ENCODE data around the gene HIPK1.
"Not testable (repeated sequence)": the region's sequence is repeated elsewhere in the genome, so short reads cannot be mapped to it uniquely, and the experiment has no call there.

The HIPK1 gene

GRCh38 chr1:113982949-113983348 is 53.8 kb downstream of the HIPK1 start:
- no peak for DNase-seq (ENCODE audit: low read depth in 2 of 2)

DNA sequence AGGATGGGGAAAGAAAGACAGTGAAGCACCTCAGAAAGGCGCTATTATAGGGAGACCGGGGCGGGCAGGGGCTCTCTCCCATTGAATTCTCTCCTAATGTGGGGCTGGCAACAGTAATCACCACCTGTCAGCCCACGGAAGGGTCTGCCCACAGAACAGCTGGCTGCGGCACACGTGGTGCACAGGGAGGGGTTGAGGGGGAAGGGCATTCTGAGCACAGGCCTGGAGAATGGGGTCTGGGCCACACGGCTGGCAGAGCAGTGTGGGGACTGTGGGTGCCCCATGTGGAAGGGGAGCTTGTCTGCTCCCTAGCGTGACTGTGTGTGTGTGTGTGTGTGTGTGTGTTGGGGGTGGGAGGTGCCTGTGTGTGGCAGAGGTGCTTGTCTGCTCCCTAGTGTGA is 54.3 kb downstream of the HIPK1 start:
- no peak for DNase-seq (ENCODE audit: low read depth in 2 of 2)

DNA sequence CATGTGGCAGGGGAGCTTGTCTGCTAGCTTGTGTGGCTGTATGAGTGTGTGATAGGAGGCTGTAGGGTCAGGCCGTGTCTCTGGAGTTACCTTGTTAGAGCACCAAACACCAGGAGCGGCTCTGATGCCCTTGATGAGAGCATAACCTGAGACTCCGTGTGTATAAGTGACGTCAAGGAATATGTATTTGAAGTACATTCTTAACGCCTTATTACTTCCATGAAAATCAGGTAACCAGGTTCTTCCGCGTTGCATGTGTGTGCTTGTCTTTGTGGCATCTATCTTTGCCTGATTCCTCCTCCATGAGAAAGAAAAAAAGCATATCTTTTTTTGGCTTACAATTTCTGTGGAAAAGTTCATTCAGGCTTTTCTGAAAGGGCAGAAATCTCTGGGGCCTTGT is 54.7 kb downstream of the HIPK1 start:
- no peak for DNase-seq (ENCODE audit: low read depth in 2 of 2)

DNA sequence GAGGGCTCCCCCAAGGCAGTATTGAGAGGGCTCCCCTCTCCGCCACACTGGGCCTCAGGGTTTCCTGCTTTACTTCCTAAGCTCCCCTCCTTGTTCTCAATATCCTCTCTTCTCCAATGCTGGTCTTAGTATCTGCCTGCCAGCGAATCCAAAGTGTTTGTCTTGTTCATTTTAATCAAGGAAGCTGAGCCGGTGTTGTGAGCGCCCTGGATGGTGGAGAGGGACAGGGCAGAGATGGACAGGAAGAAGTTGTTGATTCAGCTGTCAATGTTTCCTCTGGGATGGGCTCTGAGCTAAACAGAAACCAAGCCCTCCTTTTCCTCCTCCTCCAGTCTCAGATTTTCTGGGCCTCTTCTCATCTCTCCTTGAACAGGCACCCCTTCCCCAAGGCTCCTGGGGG is 55.6 kb downstream of the HIPK1 start:
- DNase-seq (ENCODE audit: low read depth in 2 of 2): no peak

GRCh38 chr1:113986802-113987201 is 57.7 kb downstream of the HIPK1 start:
- DNase-seq (ENCODE audit: low read depth in 2 of 2): no peak

DNA sequence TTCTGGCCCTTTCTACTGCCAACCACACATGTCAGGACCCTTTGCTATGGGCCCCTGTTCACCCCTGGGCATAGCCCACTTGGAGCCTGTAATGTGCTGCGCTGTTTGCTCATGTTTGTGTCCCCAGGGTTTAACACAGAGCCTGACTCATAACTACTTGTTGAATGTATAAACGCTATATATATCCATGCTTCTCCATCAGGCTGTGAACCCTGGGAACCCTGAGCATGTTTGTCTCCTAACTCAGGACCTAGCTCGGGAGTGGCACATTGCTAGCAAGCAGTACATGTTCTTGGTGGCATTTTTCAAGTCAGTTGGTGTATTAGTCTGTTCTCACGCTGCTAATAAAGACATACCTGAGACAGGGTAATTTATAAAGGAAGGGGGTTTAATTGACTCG is 58.1 kb downstream of the HIPK1 start:
- DNase-seq (ENCODE audit: low read depth in 2 of 2): no peak

DNA sequence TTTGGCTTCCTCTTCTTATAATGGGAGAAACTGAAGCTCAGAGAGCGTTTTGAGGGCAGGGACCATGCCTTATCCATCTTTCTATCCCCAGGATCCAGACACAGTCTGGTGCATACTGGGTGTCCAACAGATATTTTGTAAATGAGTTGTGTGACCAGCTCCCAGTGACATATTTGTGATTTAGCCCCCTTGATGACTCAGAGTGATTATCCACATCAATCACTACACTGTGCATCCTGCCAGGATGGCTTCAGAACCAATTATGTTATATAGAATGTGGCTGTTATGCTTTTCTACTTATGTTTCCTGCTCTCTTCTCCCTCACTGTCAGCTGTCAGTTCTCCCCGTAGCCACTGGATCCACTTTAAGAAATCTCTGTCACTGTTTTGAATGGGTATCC is 61.4 kb downstream of the HIPK1 start:
- no peak for DNase-seq (ENCODE audit: low read depth in 2 of 2)

- no peak for DNase-seq (ENCODE audit: low read depth in 2 of 2)
These were observed 61.8 kb downstream of the HIPK1 start for GRCh38 chr1:113990961-113991360.

GRCh38 chr1:113991467-113991997 is 62.4 kb downstream of the HIPK1 start:
- no peak for DNase-seq (ENCODE audit: low read depth in 2 of 2)

DNA sequence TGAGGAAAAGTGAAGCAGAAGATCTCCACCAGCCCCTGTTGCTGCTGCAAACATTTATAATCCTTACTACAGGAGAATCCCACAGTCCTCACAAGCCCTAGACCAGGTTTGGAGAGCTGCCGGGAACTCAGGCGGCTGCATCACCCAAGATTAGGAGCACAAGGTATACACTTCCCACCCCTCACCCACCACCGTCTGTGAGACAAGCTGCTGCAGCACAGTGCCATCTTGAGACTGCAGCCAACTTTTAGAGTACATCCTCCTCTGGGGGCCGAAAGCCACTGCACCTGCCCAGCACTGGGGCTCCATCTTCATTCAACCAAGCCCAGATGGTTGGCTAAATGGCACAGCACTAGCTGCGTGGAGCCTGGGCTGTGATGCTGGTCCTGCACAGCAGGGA is 63.9 kb downstream of the HIPK1 start:
- no peak for DNase-seq (ENCODE audit: low read depth in 2 of 2)

DNA sequence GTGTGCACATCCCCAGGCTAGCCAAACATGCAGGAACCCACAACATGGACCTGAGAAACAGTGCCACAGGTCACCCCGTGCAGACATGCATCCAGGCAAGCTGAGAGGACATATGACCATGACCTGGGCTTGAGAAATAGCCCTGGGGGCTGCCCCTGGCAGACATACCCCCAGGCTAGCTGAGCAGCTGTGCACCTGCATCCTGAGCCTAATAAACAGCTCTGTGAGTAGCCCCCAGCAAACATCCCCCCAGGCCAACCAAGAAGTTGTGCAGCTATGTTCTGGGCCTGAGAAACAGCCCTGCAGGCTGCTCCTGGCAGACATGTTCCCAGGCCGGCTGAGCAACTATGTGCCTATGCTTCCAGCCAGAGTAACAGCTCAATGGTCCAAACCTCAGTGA is 64.6 kb downstream of the HIPK1 start:
- no peak for DNase-seq (ENCODE audit: low read depth in 2 of 2)

DNA sequence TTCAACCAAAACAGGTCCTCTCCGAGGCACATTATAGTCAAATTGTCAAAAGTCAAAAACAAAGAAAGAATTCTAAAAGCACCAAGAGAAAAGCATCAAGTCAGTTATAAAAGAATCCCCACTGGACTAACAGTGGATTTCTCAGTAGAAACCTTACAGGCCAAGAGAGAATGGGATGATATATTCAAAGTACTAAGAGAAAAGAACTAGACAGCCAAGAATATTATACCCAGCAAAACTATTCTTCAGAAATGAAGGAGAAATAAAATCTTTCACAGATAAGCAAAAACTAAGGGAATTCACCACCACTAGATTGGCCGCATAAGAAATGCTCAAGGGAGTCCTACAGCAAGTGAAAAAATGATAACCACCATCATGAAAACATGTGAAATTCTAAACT is 66.3 kb downstream of the HIPK1 start:
- DNase-seq (ENCODE audit: low read depth in 2 of 2): no peak

GRCh38 chr1:113998361-113998760 is 69.2 kb downstream of the HIPK1 start:
- DNase-seq (ENCODE audit: low read depth in 2 of 2): no peak

DNA sequence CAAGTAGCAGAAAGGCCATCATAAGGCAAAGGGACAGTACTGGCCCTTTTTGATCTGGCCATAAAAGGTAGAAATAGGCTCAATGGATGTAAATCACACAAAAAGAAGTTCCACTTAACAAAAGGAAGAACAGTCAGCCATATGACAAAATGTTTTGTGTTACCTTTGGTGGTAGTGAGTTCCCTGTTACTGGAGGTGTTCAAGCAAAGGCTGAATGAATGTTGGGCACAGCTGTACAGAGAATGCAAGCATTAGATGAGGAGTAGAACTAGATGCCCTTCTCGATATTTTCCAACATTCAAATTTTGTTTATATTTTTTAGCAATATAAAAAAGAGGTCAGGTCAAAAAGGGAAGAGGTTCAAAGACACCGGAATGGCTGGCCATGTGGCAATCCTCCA is 70.1 kb downstream of the HIPK1 start:
- DNase-seq (ENCODE audit: low read depth in 2 of 2): no peak

- no peak for DNase-seq (ENCODE audit: low read depth in 2 of 2)
These were observed 70.7 kb downstream of the HIPK1 start for GRCh38 chr1:113999799-114000198.

DNA sequence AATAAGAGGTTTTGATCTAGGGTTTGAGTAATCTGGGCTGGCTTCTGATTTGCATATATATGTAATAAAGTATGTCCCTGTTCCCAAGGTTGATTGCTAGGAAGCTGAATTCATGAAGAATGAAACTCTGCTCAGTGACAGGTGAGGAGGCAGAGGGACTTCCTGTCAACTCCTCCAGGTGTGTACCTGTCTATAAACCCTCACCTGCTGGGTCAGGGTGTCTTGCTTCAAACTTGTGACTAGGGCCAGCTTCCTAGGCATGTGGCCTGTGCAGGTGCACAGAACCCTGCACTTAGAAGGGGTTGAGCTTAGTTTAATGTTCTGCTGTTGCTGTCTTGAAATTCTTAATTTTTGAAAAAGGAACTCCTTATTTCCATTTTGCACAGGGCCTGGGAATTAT is 71.3 kb downstream of the HIPK1 start:
- DNase-seq (ENCODE audit: low read depth in 2 of 2): no peak

GRCh38 chr1:114002492-114003239 is 73.5 kb downstream of the HIPK1 start:
- no peak for DNase-seq (ENCODE audit: low read depth in 2 of 2)

GRCh38 chr1:114003431-114003830 is 74.3 kb downstream of the HIPK1 start:
- DNase-seq (ENCODE audit: low read depth in 2 of 2): no peak

- not testable (repeated sequence) for DNase-seq (ENCODE audit: low read depth in 2 of 2)
These were observed 77.7 kb downstream of the HIPK1 start for GRCh38 chr1:114006825-114007224.

DNA sequence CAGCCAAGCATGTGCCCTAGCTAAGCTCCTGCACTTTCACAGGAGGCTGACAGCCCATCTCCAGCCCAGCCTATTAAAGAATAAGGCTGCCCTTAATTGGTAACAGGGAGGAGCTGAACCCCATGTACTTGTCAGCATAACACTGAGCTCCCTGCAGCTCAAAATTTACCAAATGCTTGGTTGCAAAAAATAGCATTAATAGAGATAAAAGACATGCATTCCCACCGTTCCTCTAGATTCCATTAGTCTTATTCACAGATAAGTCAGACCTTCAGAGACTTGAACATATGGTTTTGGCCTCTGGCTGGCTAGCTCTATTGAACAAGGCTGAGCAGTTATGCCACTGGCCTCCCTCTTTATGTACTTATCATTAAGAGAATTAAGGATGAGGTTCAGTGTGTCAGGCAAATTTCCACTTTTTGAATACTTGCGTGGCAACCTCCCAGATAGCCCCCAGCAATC is 79.4 kb downstream of the HIPK1 start:
- DNase-seq (ENCODE audit: low read depth in 2 of 2): no peak

GRCh38 chr1:114008993-114009392 is 79.9 kb downstream of the HIPK1 start:
- no peak for DNase-seq (ENCODE audit: low read depth in 2 of 2)

- no peak for DNase-seq (ENCODE audit: low read depth in 2 of 2)
These were observed 80.3 kb downstream of the HIPK1 start for GRCh38 chr1:114009393-114009792.

- DNase-seq (ENCODE audit: low read depth in 2 of 2): no peak
These were observed 81.5 kb downstream of the HIPK1 start for GRCh38 chr1:114010433-114011184.

Measured in stimulated activated CD4-positive, alpha-beta T cell treated with anti-CD3 and anti-CD28 coated beads, Interleukin-15, amount 100 ng/mL, for 48 hours (primary cell).